GM12801 (cell line): ENCODE measurements around the gene NR2F1-AS1.

Experiments used
- TF ChIP-seq, protein P1 (sequence below): IDR thresholded peaks from one replicate; pipeline ENCODE4 v1.5.1; 2011; ENCODE audit warnings: control low read depth; ENCODE audit not compliant: insufficient read length; ENCODE audit errors: extremely low read depth

NR2F1-AS1 gene

DNA sequence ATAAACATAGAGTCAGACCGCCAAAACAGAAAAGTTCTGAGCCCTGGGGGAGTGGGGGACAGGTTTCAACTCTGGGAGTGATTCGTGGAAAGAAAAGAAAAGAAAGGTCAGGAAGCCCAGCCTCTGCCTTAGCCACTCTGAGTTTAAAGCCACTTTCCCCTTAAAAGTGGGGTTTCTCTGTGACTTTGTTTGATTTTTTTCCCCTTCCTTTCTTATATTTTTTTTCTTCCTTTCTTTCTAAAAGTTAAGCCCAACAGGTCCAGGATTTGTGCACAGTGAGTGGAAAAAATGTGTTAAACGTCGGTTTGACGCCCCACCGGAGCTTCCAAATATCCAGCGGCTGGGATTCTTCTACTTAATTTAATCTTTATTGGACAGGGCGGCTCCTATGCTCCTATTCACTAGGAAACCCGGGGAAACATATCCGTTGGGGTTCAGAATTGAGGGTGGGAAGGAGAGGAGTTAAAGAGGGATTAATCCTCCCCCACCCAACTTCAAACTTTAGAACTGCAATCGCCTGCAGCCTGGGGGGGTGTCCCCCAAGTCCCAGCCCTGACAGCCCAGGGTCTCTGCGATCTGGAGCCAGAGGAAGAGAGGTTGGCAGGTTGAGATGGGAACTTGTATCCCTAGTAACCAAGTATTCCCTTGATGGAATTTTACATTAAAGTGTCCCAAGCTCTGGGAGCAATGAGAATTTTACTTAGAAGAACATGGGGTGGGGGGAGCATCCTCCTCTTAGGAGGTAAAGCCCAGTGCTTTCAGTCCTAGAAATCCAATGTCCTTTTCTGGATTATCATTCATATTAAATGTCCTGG lies 6.3 kb downstream of the NR2F1-AS1 start:
- TF ChIP-seq, protein P1, sequence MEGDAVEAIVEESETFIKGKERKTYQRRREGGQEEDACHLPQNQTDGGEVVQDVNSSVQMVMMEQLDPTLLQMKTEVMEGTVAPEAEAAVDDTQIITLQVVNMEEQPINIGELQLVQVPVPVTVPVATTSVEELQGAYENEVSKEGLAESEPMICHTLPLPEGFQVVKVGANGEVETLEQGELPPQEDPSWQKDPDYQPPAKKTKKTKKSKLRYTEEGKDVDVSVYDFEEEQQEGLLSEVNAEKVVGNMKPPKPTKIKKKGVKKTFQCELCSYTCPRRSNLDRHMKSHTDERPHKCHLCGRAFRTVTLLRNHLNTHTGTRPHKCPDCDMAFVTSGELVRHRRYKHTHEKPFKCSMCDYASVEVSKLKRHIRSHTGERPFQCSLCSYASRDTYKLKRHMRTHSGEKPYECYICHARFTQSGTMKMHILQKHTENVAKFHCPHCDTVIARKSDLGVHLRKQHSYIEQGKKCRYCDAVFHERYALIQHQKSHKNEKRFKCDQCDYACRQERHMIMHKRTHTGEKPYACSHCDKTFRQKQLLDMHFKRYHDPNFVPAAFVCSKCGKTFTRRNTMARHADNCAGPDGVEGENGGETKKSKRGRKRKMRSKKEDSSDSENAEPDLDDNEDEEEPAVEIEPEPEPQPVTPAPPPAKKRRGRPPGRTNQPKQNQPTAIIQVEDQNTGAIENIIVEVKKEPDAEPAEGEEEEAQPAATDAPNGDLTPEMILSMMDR: no peak

DNA sequence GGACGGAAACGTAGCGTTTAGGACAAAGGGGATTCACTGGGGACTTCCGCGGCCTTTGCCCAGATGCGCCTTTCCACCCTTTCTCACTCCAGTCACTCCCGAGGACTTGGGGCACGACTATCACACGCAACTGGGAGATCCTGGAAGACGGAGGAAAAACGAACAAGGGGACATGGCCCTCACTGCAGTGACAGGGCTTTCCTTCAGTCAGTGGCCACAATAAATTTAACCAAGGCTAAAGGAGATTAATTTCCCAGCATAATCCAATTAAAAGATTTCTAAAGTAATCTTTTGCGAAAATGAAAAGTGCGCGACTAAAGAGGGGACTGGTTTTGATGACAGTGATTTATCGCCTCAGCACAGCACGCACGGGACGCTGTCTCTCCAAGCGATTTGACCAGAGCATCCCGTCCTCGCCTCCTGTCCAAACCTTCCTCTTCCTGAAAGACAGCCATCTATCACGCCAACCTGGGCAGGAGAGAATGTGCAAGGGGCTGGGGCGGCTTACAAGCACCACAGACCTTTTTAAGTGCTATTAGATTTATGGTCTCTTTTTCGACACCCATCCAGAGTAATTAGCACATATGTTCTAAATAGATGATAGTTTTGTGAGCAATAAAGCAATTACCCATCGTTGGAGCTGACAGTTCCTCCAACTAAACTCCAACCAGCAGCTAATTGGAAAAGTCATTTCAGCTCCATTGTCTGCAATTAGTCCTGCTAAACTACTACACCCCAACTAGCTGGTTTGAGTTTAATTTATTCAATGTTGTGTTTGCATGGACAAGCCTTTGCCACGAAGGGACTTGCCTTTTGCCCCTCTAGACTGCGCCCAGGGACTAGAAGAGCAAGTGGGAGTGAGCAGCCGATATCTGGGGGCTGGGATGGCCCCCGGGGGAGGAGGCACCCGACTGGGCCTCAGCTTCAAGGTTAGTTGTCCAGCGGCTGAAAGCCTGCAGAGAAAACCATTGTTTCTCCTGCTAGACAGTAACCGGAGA lies 7.4 kb downstream of the NR2F1-AS1 start:
- TF ChIP-seq, protein P1: no peak

DNA sequence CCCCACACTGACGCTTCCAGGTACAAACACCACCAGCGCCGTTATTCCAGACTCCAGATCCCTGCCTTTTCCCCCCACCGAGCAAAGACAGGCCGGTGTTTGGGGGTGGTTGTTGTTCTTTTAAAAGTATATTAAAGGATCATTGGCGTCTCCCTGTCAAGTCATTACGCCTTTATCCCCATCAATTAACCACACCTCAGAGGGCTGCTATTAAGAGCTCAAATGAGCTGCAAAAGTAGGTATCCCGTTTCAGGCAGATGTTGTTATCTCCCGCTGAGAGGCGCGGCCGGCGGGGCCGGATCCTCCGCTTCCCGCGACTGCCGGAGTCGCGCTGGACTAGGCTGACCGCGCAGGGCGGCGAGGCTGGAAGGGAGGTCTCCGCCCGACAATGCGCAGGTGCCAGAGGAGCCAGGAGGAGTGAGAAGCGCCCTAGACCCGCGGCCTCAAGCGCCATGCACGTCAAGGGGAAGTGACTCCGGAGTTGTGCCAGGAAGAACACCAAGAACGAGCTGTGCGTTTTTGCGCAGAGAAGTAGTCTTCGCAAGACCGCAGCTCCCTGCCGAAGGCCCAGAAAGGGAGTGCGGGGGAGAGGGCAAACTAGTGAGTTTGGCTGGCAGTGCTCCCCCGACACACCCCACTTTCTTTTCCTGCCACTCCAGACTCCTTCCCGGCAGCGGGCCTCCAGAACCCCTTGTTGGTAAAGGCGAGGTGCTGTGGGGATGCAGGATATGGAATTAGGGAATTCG lies 8.2 kb downstream of the NR2F1-AS1 start:
- TF ChIP-seq, protein P1: no peak

DNA sequence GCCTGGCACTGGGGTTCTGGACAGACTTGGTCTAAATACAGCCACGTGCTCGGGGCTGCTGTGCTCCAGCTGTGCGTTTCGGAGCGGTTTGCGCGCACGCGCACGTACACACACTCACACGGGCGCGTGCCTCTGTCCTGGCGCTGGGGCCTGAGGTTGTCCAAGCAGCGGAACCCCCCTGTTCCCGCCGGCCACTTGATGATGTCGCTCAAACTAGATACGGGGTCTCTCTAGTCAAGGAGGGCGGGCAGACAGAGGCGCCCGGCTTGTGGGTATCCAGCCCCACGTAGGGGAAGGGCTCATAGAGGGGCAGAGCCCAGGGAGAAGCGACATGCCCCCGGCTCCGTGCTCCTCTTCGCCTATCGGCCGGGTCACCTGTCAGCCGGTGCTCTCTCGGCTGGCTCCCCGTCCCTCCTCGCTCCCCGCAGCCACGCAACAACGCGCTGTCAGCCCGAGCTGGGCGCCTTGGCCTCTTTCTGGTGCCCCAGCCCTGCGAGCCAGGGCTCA lies 8.9 kb downstream of the NR2F1-AS1 start:
- TF ChIP-seq, protein P1: no peak

DNA sequence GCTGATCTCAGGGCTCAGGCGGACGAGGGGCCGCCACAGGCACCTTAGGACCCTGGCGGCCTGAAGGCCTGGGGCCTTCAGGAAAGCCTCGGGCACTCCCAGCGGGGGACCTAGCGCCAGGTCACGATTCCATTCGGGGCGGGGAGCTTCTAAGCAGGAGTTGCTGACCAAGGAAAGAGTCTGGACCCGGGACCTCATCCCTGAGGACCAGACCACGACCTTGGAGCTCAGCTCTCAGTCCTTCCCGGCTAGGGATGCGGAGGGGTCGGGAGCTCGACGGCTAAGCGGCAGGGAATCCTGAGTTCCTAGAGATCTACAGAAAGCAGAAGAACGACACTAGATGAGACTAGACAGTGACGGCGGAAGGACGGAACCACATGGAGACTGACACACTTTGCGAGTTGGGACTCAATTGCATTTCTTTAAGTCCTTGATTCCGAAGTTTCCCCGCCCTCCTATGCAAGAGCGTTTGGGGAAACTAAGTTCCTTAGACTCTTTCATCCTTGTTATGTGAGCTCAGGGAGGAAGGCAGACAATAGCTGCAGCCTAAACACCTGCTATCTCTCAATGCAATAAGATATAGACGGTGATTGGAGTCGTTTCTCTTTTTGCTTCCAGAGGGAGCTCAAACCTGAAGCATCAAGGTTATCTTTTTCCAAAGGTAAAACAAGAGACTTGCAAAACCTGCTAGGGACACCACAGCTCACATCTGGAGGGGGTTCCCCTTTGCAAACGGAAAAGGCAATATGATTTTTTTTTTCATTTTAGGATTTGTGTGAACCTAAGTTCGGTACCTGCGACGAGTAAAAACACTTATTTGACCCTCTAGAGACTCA lies 9.7 kb downstream of the NR2F1-AS1 start:
- TF ChIP-seq, protein P1: no peak

DNA sequence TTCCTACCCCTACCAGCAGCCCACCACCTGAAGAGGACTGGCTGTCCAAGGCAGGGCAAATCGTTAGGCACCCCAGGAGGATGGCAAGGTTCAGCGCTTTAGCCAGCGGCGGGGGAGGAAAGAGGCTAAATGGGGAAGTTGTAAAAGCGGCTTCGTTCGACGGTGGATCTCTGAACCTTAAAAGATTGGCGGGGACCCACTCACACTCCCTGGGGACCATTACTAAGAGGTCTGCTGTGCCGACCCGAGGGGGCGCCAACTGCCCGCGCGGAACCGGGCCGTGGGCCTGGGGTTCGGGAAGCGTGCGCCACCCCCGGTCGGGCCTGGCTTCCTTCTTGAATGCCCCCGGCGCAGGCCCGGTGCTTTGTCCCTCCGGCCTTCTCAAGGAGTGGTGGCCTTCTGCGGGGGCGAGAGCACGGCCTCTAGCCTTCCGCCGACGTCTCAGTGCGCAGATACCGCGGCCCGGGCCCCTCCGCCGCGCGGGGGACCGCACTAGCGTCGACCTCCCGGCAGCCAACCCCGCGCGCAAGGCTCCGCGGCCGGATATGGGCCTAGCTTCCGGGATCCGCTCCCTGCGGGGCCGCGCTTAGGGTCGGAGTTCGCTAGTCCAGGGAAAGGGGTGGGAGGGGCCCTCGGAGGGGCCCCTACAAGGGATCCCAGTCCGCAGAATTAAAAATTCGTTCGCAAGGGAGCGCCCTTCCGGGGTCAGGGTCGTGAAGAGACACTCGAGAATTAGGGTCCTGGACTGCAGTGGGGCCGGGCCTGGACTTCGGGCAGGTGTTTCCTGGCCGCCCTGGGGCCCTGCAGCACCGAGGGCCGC lies 10.5 kb downstream of the NR2F1-AS1 start:
- TF ChIP-seq, protein P1: no peak
